CD14-positive monocyte (primary cell): ENCODE data around the gene NTM. TPM values are rescaled to one million over a fixed set of nuclear protein-coding genes. Genes with fewer than 3 reads are reported as not detected.

Experiments
- DNase-seq, 3 donors: peaks; one replicate each; pipeline ENCODE4 v3.0.0-alpha.2; 2011 to 2022
- H2AFZ ChIP-seq: 2 replicates; pipeline ENCODE4 v1.6.0; 2012; ENCODE audit warnings: mild to moderate bottlenecking, low read depth, low read length, inconsistent platforms; ENCODE audit not compliant: insufficient read depth, poor library complexity, severe bottlenecking
- H3K27ac ChIP-seq, 2 donors: 1 replicate in 1 of 2; 2 replicates in 1 of 2; pipeline ENCODE4 v1.5.1; 2012 to 2013; ENCODE audit warnings: low read length in 2 of 2, control low read depth in 1 of 2, inconsistent platforms in 1 of 2, low read depth in 1 of 2, mild to moderate bottlenecking in 1 of 2
- H3K27me3 ChIP-seq, 2 donors: one replicate each; pipeline versions ENCODE4 v1.6.0 to v1.6.1; 2011 to 2013; ENCODE audit warnings: low read length in 2 of 2; ENCODE audit not compliant: control insufficient read depth in 2 of 2, insufficient read depth in 2 of 2
- H3K36me3 ChIP-seq, 2 donors: replicated peaks in 1 of 2; 1 replicate in 1 of 2; 2 replicates in 1 of 2; pipeline versions ENCODE4 v1.5.1 to v1.6.1; 2012 to 2013; ENCODE audit warnings: low read length in 2 of 2, control low read depth in 1 of 2, inconsistent platforms in 1 of 2, mild to moderate bottlenecking in 1 of 2; ENCODE audit not compliant: insufficient read depth in 2 of 2, control insufficient read depth in 1 of 2
- H3K4me1 ChIP-seq, 2 donors: 1 replicate in 1 of 2; 2 replicates in 1 of 2; pipeline versions ENCODE4 v1.5.1 to v1.6.1; 2012 to 2013; ENCODE audit warnings: low read length in 2 of 2, control low read depth in 1 of 2, inconsistent platforms in 1 of 2, mild to moderate bottlenecking in 1 of 2, moderate library complexity in 1 of 2; ENCODE audit not compliant: insufficient read depth in 2 of 2, control insufficient read depth in 1 of 2
- H3K4me2 ChIP-seq: replicated peaks from 2 replicates; pipeline ENCODE3; 2012; ENCODE audit warnings: low read length, moderate library complexity, mild to moderate bottlenecking; ENCODE audit not compliant: poor library complexity, severe bottlenecking; ENCODE audit errors: extremely low read depth
- H3K4me3 ChIP-seq, 3 experiments: fragments of 200-600 bp in 1 of 3; sonication (generic) in 1 of 3; replicated peaks in 1 of 3; 1 replicate in 2 of 3; 2 replicates in 1 of 3; pipeline ENCODE4 v1.5.1; 2011 to 2013; ENCODE audit warnings: low read length in 3 of 3, mild to moderate bottlenecking in 3 of 3, control low read depth in 2 of 3, low read depth in 2 of 3, inconsistent platforms in 1 of 3, moderate library complexity in 1 of 3
- H3K79me2 ChIP-seq: 2 replicates; pipeline ENCODE4 v1.6.0; 2012; ENCODE audit warnings: mild to moderate bottlenecking, control low read depth, inconsistent platforms, low read length, moderate library complexity; ENCODE audit not compliant: insufficient read depth
- H3K9ac ChIP-seq: 2 replicates; pipeline ENCODE4 v1.6.0; 2017; ENCODE audit warnings: low read length, mild to moderate bottlenecking; ENCODE audit not compliant: insufficient read depth, poor library complexity, severe bottlenecking
- H3K9me3 ChIP-seq, 2 donors: replicated peaks in 1 of 2; 1 replicate in 1 of 2; 2 replicates in 1 of 2; pipeline versions ENCODE4 v1.5.1 to v1.6.1; 2012 to 2013; ENCODE audit warnings: low read length in 2 of 2, control low read depth in 1 of 2; ENCODE audit not compliant: control insufficient read depth in 1 of 2, insufficient read depth in 1 of 2
- H4K20me1 ChIP-seq: 2 replicates; pipeline ENCODE4 v1.6.0; 2012; ENCODE audit warnings: mild to moderate bottlenecking, low read length, control low read depth, moderate library complexity; ENCODE audit not compliant: insufficient read depth
- H3K27ac Mint-ChIP-seq, 7 donors: one replicate each; pipeline ENCODE4 v1.8.0; 2020; ENCODE audit warnings: mild to moderate bottlenecking in 7 of 7, mixed read lengths in 7 of 7, moderate library complexity in 6 of 7, inconsistent platforms in 2 of 7
- H3K27me3 Mint-ChIP-seq, 3 donors: one replicate each; pipeline ENCODE4 v1.8.0; 2021 to 2022; ENCODE audit warnings: low read depth in 3 of 3, mild to moderate bottlenecking in 3 of 3, mixed read lengths in 3 of 3, moderate library complexity in 3 of 3, inconsistent platforms in 1 of 3
- H3K36me3 Mint-ChIP-seq, 2 donors: one replicate each; pipeline ENCODE4 v1.8.0; 2020; ENCODE audit warnings: mixed read lengths in 2 of 2, inconsistent platforms in 1 of 2, mild to moderate bottlenecking in 1 of 2
- H3K4me1 Mint-ChIP-seq: one replicate; pipeline ENCODE4 v1.8.0; 2020; ENCODE audit warnings: mild to moderate bottlenecking, mixed read lengths
- H3K4me3 Mint-ChIP-seq, 2 donors: one replicate each; pipeline ENCODE4 v1.8.0; 2020; ENCODE audit warnings: mild to moderate bottlenecking in 2 of 2, mixed read lengths in 2 of 2, moderate library complexity in 1 of 2
- H3K9me3 Mint-ChIP-seq, 7 donors: one replicate each; pipeline ENCODE4 v1.8.0; 2020 to 2022; ENCODE audit warnings: mixed read lengths in 7 of 7, mild to moderate bottlenecking in 6 of 7, moderate library complexity in 6 of 7, inconsistent platforms in 2 of 7
- CTCF ChIP-seq: fragments of 200-600 bp; IDR thresholded peaks from one replicate; pipeline ENCODE4 v1.8.0; 2022; ENCODE audit warnings: antibody characterized with exemption, mild to moderate bottlenecking
- WGBS: methylation state at CpG from one replicate; pipeline ENCODE4 v1.1.5; 2013; ENCODE audit warnings: missing lambda C conversion rate; ENCODE audit not compliant: insufficient coverage; 5-methylcytosine and 5-hydroxymethylcytosine counted together
- intact Hi-C, 2 donors: fragments of 100-400 bp; cut with micrococcal nuclease; formaldehyde crosslinking; loops; one replicate each; pipeline versions ENCODE4 v1.15.0 to v1.15.1; 2023
- polyA plus RNA-seq, 3 donors: library from polyadenylated mRNA; depleted of rRNA in 1 of 3; unstranded in 2 of 3; stranded (reverse) in 1 of 3; fragments of 300-500 nt in 2 of 3; fragments of >200 nt in 1 of 3; fragmentation: Illumina TruSeq in 2 of 3; gene quantifications; 1 replicate in 2 of 3; 2 replicates in 1 of 3; pipeline ENCODE4 v1.2.3, GENCODE V29; 2012 to 2021

NTM gene
- polyA plus RNA-seq, 3 donors: not detected

- no peaks in the 10 kb centered on the region for H3K4me1 Mint-ChIP-seq
- 93% methylated on average over 6 of the region's 8 CpGs for WGBS
- no peak overlapping the region for H3K4me3 ChIP-seq
- peaks cover 0 to 7% (median 1%) of the 10 kb centered on the region in 3 donors for H3K27me3 Mint-ChIP-seq
- H3K9me3 ChIP-seq: no peaks in the 10 kb centered on the region
- H3K4me2 ChIP-seq: no peak overlapping the region
- H3K36me3 ChIP-seq: no peaks in the 10 kb centered on the region
- no peak for TF ChIP-seq CTCF
- H3K79me2 ChIP-seq: no peaks in the 10 kb centered on the region
- H3K27me3 ChIP-seq: no peaks in the 10 kb centered on the region
- no peaks in the 10 kb centered on the region for H4K20me1 ChIP-seq
- no peak overlapping the region for H3K27ac ChIP-seq
- H3K27ac Mint-ChIP-seq: no peak overlapping the region
- intact Hi-C loops: no loop called here
- no peak overlapping the region for H3K9ac ChIP-seq
- peaks cover 0 to 15% (median 3%) of the 10 kb centered on the region in 7 donors for H3K9me3 Mint-ChIP-seq
- no peak overlapping the region for H3K4me3 Mint-ChIP-seq
- H2AFZ ChIP-seq: no peak overlapping the region
- no peaks in the 10 kb centered on the region for H3K36me3 Mint-ChIP-seq
- H3K4me1 ChIP-seq: no peaks in the 10 kb centered on the region
- DNase-seq: no peak
Observed at GRCh38 chr11:132352497-132352896, 982.1 kb downstream of the NTM start.

GRCh38 chr11:132353255-132353654, 982.8 kb downstream of the NTM start:
- H3K27ac ChIP-seq: no peak overlapping the region
- H3K4me3 Mint-ChIP-seq: no peak overlapping the region

More at GRCh38 chr11:132353255-132353654, 982.8 kb downstream of the NTM start:
- Histone ChIP-seq H3K36me3 (no peaks in the 10 kb centered on the region), H3K27me3 (no peaks in the 10 kb centered on the region), H2AFZ (no peak overlapping the region), H4K20me1 (no peaks in the 10 kb centered on the region), H3K9ac (no peak overlapping the region), H3K4me3 (no peak overlapping the region), H3K9me3 (no peaks in the 10 kb centered on the region), H3K4me1 (no peaks in the 10 kb centered on the region), H3K4me2 (no peak overlapping the region), H3K79me2 (no peaks in the 10 kb centered on the region)
- H3K4me1 Mint-ChIP-seq: no peaks in the 10 kb centered on the region
- no peaks in the 10 kb centered on the region for H3K36me3 Mint-ChIP-seq
- no peak for DNase-seq
- H3K9me3 Mint-ChIP-seq: peaks cover 0 to 15% (median 3%) of the 10 kb centered on the region in 7 donors
- H3K27me3 Mint-ChIP-seq: peaks cover 0 to 7% (median under 1%) of the 10 kb centered on the region in 3 donors
- intact Hi-C loops: no loop called here
- no peak for TF ChIP-seq CTCF
- WGBS: 99% methylated on average over 7 of the region's 15 CpGs
- H3K27ac Mint-ChIP-seq: no peak overlapping the region
